Heart left ventricle (tissue), 16 donors: ENCODE data around the gene STH. TPM values are rescaled to one million over a fixed set of nuclear protein-coding genes. Genes with fewer than 3 reads are reported as not detected.

Experiments
- ATAC-seq, 4 donors: fragments of 200-7000 bp; cut with Tn5 transposase; one replicate each; pipeline ENCODE4 v1.9.1; 2020 to 2022; ENCODE audit warnings: moderate library complexity in 4 of 4, mild to moderate bottlenecking in 3 of 4, moderate number of reproducible peaks in 1 of 4
- DNase-seq, 5 donors: peaks; one replicate each; pipeline ENCODE4 v3.0.0-alpha.2; 2020
- H3K27ac ChIP-seq, 12 donors: fragments of 200-600 bp; sonication (generic) in 4 of 12; one replicate each; pipeline versions ENCODE4 v1.5.0 to v1.8.0; 2016 to 2022; ENCODE audit warnings: mild to moderate bottlenecking in 2 of 12
- H3K27me3 ChIP-seq, 9 donors: fragments of 200-600 bp; sonication (generic) in 2 of 9; one replicate each; pipeline versions ENCODE4 v1.5.1 to v1.8.0; 2016 to 2022; ENCODE audit warnings: mild to moderate bottlenecking in 3 of 9
- H3K36me3 ChIP-seq, 9 donors: fragments of 200-600 bp; sonication (generic) in 2 of 9; one replicate each; pipeline versions ENCODE4 v1.5.0 to v1.8.0; 2018 to 2022; ENCODE audit warnings: mild to moderate bottlenecking in 2 of 9
- H3K4me1 ChIP-seq, 12 donors: fragments of 200-600 bp; sonication (generic) in 4 of 12; one replicate each; pipeline versions ENCODE4 v1.5.0 to v1.8.0; 2016 to 2022; ENCODE audit warnings: mild to moderate bottlenecking in 3 of 12
- H3K4me3 ChIP-seq, 12 donors: fragments of 200-600 bp; sonication (generic) in 4 of 12; one replicate each; pipeline versions ENCODE4 v1.5.0 to v1.8.0; 2017 to 2022; ENCODE audit warnings: mild to moderate bottlenecking in 9 of 12, moderate library complexity in 4 of 12
- H3K9me3 ChIP-seq, 12 donors: fragments of 200-600 bp; sonication (generic) in 4 of 12; one replicate each; pipeline versions ENCODE4 v1.5.0 to v1.8.0; 2016 to 2022; ENCODE audit warnings: mild to moderate bottlenecking in 1 of 12
- CTCF ChIP-seq, 12 donors: fragments of 200-600 bp; sonication (generic) in 4 of 12; IDR thresholded peaks; one replicate each; pipeline versions ENCODE4 v1.5.0 to v1.8.0; 2018 to 2022; ENCODE audit warnings: antibody characterized with exemption in 12 of 12, mild to moderate bottlenecking in 5 of 12
- POLR2A ChIP-seq, 2 donors: fragments of 450-650 bp; IDR thresholded peaks; one replicate each; pipeline ENCODE4 v1.6.1; 2017; ENCODE audit warnings: antibody characterized with exemption in 2 of 2, mild to moderate bottlenecking in 2 of 2, moderate library complexity in 2 of 2
- WGBS, 4 donors: extraction: QIAGEN DNeasy Blood & Tissue Kit in 2 of 4; methylation state at CpG; one replicate each; pipeline versions ENCODE4 v1.1.5 to v1.1.7; 2013 to 2018; 5-methylcytosine and 5-hydroxymethylcytosine counted together
- intact Hi-C, 10 donors: fragments of 100-400 bp; cut with DNase I; formaldehyde crosslinking; loops; one replicate each; pipeline versions ENCODE4 v1.11.1 to v1.14.2; 2022
- polyA plus RNA-seq, 2 donors: library from polyadenylated mRNA; stranded (reverse); fragments of 200-250 nt; gene quantifications; one replicate each; pipeline ENCODE4 v1.2.3, GENCODE V29; 2013
- total RNA-seq, 9 donors: library from RNA; depleted of rRNA in 2 of 9; stranded (reverse); fragments of >200 nt in 2 of 9; fragmentation: NEBNext Ultra II Directional in 3 of 9; extraction: Animal tissue kit (Norgen Biotek cat#: 25700) in 3 of 9; gene quantifications; one replicate each; pipeline versions ENCODE4 v1.1.0 to v1.2.4, GENCODE V29; 2016 to 2023
- donor health status: ischemic (EF 13 %, LVEDD 7.1; RV severe dilation, severe dysfunction).
- donor health status: healthy with polysubstance abuse.
- donor health status: DM: no; HTN: yes; CAD: no.
- donor health status: DM: no; HTN: no; CAD: no.
- donor health status: ischemic (EF 25% LVEDD 6.9; RV normal size, moderate dysfunction).
- donor health status: ischemic (EF 25% LVEDD 5.7; RV mildly dilated, moderate dysfunction).
- donor health status: healthy.
- donor health status: DM: yes; HTN: yes; CAD: no.
- donor health status: ischemic (EF 35%, LVEDD 5.7; RV mildly dilated, moderate dysfunction).
- donor health status: nonischemic (EF 11% LVEDD 7.7; RV severe dilation, severe dysfunction).
- donor health status: DM: yes; HTN: yes; CAD: no.
- donor health status: PGD.
- donor health status: ischemic (EF 29% LVEDD 5.4; RV normal size, mild dysfunction).
- donor health status: nonischemic (EF 23%, LVEDD 6.1; RV moderate dilation, normal function).

STH gene
- total and polyA plus RNA-seq, 11 donors, result 0.56 to 1.6 TPM; not detected in 9

DNA sequence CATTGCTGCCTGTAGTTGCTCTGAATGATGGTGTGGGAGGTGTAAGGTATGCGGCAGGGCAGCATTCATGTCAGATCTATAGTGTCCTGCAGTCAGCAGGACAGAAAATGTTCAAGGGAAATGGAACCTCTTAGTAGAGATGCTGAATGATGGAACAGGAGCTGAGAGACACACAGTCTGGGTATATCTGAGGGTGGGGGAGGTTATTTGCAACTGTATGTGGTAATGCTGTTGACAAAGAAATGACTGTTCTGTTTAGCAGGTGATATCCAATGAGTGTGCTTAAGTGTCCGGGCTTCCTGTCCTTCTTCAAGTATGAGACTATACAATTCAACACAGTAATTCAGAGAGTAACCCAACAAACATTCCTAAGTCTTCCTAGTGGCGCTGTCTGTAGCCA is 46.6 kb downstream of the STH start:
- DNase-seq (no peak), ATAC-seq (no peak)
- intact Hi-C loops, result loop anchor here in 7 of 10 donors (2.0 to 5.0 kb wide), 5 partner anchors 137 to 169 kb away; partner anchors contain the start of gene KANSL1 (in 4 of the 7)
- peaks cover 0 to 41% (median 14%) of the 10 kb centered on the region in 12 donors for H3K4me1 ChIP-seq
- 76 to 85% (median 81%) methylated on average over 3 of the region's 3 CpGs for WGBS, 4 donors
- H3K36me3 ChIP-seq, result peaks cover 2 to 92% (median 60%) of the 10 kb centered on the region in 9 donors
- H3K27me3 ChIP-seq, result no peaks in the 10 kb centered on the region
- no peaks in the 10 kb centered on the region for H3K9me3 ChIP-seq
- no peak overlapping the region for H3K4me3 ChIP-seq
- TF ChIP-seq CTCF (IDR thresholded peaks at IDR 0.05), result no peak
- TF ChIP-seq POLR2A (IDR thresholded peaks at IDR 0.05), result no peak
- H3K27ac ChIP-seq, result peak overlapping the region in 4 of 12 donors; percentile 7 to 60 (median 16)

DNA sequence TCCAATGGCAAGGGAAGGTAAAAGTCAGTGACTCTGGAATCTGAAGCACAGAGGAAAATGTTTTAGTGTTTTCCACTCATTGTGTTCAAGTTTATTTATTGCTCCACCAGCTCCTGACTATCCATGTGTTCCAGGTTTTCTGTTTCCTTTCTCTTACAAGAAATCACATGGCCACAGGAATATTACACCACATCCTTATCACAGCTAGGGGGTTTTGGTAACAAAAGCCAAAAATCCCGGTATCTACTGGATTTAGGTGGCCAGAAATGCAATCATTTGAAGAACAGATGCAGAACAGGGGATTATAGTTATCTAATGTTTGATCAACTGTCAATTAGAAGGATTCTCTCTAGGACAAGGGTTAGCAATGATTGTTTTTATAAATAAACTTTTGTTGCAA is 47.9 kb downstream of the STH start:
- Histone ChIP-seq H3K4me1 (peaks cover 0 to 43% (median 16%) of the 10 kb centered on the region in 12 donors), H3K4me3 (no peak overlapping the region), H3K27me3 (no peaks in the 10 kb centered on the region), H3K27ac (peak overlapping the region in 1 of 12 donors; percentile 48), H3K36me3 (peaks cover 2 to 94% (median 72%) of the 10 kb centered on the region in 9 donors), H3K9me3 (no peaks in the 10 kb centered on the region)
- 46 to 60% (median 55%) methylated on average over 1 of the region's 1 CpG for WGBS, 4 donors
- TF ChIP-seq POLR2A (IDR thresholded peaks at IDR 0.05) (no peak), CTCF (IDR thresholded peaks at IDR 0.05) (peak in 2 of 12 donors; percentile 25 to 42)
- intact Hi-C loops, result loop anchor here in 2 of 10 donors (2.0 to 5.0 kb wide), 2 partner anchors 136 to 145 kb away; partner anchors contain the start of gene KANSL1 (in 1 of the 2)
- ATAC-seq, result peak in 1 of 4 donors; percentile 33
- DNase-seq, result no peak

DNA sequence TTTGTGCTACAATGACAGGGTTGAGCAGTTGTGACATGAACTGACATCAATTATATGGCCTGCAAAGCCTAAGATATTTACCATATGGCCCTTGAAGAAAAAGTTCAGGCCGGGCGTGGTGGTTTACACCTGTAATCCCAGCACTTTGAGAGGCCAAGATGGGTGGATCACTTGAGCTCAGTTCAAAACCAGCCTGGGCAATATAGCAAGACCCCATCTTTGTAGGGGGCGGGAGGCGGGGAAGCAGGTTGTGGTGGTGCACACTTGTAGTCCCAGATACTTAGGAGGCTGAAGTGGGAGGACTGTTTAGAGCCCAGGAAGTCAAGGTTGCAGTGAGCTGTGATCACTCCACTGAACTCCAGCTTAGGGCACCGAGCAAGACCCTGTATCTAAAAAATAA is 48.3 kb downstream of the STH start:
- H3K27me3 ChIP-seq, result no peaks in the 10 kb centered on the region
- H3K36me3 ChIP-seq, result peaks cover 2 to 94% (median 68%) of the 10 kb centered on the region in 9 donors
- intact Hi-C loops, result loop anchor here in 2 of 10 donors (2.0 to 5.0 kb wide), 2 partner anchors 135 to 145 kb away; partner anchors contain the start of gene KANSL1 (in 1 of the 2)
- 96 to 100% (median 97%) methylated on average over 5 of the region's 5 CpGs for WGBS, 4 donors
- peaks cover 0 to 46% (median 16%) of the 10 kb centered on the region in 12 donors for H3K4me1 ChIP-seq
- TF ChIP-seq POLR2A (IDR thresholded peaks at IDR 0.05) (no peak), CTCF (IDR thresholded peaks at IDR 0.05) (no peak)
- DNase-seq, result no peak
- no peaks in the 10 kb centered on the region for H3K9me3 ChIP-seq
- peak overlapping the region in 1 of 12 donors; percentile 48 for H3K27ac ChIP-seq
- no peak overlapping the region for H3K4me3 ChIP-seq
- no peak for ATAC-seq

DNA sequence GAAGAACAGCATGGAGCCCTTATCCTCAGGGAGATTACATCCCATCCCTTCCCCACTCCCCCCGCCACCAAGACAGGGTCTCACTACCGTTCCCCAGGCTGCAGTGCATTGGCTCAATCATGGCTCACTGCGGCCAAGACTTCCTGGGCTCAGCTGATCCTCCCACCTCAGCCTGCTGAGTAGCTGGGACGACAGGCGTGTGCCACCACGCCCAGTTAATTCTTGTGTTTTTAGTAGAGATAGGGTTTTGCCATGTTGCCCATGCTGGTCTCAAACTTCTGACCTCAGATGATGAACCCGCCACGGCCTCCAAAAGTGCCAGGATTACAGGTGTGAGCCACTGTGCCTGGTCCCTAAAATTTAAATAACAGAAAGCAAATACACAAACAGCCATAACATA is 48.8 kb downstream of the STH start:
- ATAC-seq (no peak), DNase-seq (no peak)
- Histone ChIP-seq H3K27me3 (no peaks in the 10 kb centered on the region), H3K4me3 (no peak overlapping the region), H3K4me1 (peaks cover 0 to 46% (median 16%) of the 10 kb centered on the region in 12 donors), H3K36me3 (peaks cover 2 to 89% (median 65%) of the 10 kb centered on the region in 9 donors), H3K9me3 (no peaks in the 10 kb centered on the region), H3K27ac (no peak overlapping the region)
- 85 to 93% (median 89%) methylated on average over 8 of the region's 8 CpGs for WGBS, 4 donors
- intact Hi-C loops, result loop anchor here in 2 of 10 donors (2.0 to 5.0 kb wide), 2 partner anchors 135 to 144 kb away; partner anchors contain the start of gene KANSL1 (in 1 of the 2)
- TF ChIP-seq POLR2A (IDR thresholded peaks at IDR 0.05) (no peak), CTCF (IDR thresholded peaks at IDR 0.05) (no peak)

Other genes starting within 250 kb of the STH start
- under 1 TPM in 1 of 9 donors, not detected in 8; 0.52 TPM for gene CRHR1, start 214.9 kb upstream of the STH start, total RNA-seq
- not detected for gene CRHR1, start 214.9 kb upstream of the STH start, polyA plus RNA-seq
- not detected for gene SPPL2C, start 154.4 kb upstream of the STH start, total RNA-seq
- gene SPPL2C, start 154.4 kb upstream of the STH start, polyA plus RNA-seq, result not detected
- gene MAPT, start 104.7 kb upstream of the STH start, total RNA-seq, result 10 to 100 TPM; 17.9 to 70.4 (median 38.2) TPM
- 10 to 100 TPM in 1 of 2 donors, 1 to 10 TPM in 1; 2.9 to 15.6 TPM for gene MAPT, start 104.7 kb upstream of the STH start, polyA plus RNA-seq
- 10 to 100 TPM; 22.7 to 57.2 (median 32.6) TPM for gene KANSL1, start 194.2 kb downstream of the STH start, total RNA-seq
- gene KANSL1, start 194.2 kb downstream of the STH start, polyA plus RNA-seq, result 10 to 100 TPM; 13.7 to 17.0 TPM